ENCODE data around the gene LRRC4B. TPM values are rescaled to one million over a fixed set of nuclear protein-coding genes. Genes with fewer than 3 reads are reported as not detected.
"Not testable (repeated sequence)": the region's sequence is repeated elsewhere in the genome, so short reads cannot be mapped to it uniquely, and the experiment has no call there.

Gene LRRC4B
- total RNA-seq, 1 experiment from 2014 or later, result 1.8 TPM

- DNase-seq (ENCODE audit: low read depth), result peak; percentile 1
Measured at GRCh38 chr19:50553134-50553703, 15.0 kb downstream of the LRRC4B start.

GRCh38 chr19:50552540-50552939, 15.7 kb downstream of the LRRC4B start:
- DNase-seq (ENCODE audit: low read depth), result peak; percentile 1

DNA sequence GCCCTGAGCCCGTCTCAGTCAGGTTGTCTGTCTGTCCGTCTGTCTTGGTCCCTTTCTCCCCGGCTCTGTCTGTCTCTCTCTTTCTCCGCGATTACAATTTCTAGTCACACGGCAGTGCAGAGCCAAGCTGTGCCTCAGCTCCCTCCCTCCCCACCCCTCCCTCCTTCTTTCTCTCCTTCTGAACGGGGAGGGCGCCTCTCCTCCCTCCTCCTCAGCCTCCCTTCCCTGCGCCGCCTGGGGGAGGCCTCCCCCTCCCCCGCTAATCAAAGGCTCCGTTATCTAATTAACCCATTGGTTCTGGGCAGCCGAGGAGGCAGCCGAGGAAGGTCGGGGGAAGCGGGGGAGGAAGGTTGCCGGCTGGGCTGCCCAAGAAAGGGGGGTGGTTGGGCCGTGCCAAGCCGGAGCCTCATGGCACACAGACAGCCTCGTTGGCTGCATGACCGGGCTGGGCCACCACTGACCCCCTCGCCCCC, 16.5 kb downstream of the LRRC4B start:
- no peak for DNase-seq (ENCODE audit: low read depth)

DNA sequence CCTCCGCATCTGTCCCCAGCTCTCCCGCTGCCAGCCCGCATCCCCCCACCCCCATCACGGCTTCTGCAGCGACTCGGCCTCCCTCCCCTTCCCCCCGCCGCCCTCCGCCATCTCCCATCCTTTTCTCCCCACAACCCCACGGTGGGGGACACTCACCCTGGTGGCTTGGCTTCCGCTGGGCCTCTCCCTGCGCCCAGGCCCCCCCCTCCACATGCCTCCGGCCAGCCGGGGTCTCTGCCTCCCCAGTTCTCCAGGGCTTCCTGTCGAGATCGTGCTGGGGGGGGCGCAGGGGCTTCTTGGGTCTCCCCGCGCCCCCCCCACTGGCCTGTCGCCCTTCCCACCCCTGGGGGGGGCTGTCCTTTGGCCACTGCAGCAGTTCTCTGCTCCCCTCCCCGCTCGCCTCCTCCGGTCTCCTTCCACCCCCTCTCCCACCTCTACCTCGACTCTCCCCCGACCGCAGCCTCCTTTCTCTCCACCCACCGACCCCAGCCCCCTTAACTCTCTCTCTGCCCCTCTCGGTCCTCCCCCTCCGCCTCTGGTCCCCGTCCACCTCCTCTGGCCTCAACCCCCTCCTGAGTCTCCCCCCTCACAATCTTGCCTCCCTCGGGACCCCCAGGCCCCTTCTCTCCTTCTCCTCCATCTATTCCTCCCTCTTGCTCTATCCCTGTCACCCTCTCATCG, 17.1 kb downstream of the LRRC4B start:
- no peak for DNase-seq (ENCODE audit: low read depth)

DNA sequence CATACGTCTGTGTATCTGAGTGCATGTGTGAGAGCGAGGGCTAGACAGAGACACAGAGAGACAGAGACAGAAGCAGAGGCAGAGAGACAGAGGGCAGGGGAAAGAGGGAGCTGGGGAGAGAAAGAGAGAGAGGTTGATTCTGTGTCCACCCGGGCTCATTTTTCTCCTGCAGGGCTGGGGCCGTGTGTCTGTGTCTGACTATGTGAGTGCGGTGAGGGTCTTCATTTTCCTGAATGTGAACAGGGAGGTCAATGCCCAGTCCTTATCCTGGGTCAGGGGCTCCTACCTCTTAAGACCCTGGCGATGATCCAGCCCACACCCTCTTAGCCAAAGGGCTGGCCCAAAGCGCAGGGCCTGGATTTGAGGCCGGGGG, 17.7 kb downstream of the LRRC4B start:
- DNase-seq (ENCODE audit: low read depth), result no peak

DNA sequence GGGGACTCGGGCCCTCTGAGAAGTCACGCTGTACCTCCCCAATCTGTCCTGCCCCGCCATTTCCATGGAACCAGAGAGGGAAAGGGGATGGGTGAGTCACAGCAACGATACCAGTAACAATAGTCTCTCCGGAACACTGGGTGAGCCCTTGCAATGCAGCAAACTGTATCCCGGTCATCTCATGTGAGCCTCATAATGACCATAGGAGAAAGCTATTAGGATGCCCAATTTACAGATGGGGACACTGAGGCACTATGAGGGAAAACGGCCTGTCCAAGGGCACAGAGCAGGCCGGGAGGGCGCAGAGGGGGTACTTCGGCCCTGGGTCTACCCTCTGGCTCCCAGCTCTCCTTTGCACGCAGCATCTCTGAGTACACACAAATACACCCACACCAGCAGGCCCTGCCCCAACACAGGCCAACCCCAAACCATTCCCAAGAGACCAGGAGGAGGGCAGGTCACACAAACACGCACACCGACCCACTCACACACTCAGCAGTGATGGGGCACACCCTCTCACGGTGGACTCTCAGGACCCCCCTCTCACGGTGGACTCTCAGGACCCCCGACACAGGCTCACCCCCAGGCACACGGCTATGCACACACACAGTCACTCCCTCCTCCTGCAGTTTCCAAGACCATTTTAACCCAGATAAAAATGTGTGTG, 18.2 kb downstream of the LRRC4B start:
- DNase-seq (ENCODE audit: low read depth), result peak; percentile 46

- no peak for DNase-seq (ENCODE audit: low read depth)
Measured at GRCh38 chr19:50549059-50549926, 18.9 kb downstream of the LRRC4B start.

DNA sequence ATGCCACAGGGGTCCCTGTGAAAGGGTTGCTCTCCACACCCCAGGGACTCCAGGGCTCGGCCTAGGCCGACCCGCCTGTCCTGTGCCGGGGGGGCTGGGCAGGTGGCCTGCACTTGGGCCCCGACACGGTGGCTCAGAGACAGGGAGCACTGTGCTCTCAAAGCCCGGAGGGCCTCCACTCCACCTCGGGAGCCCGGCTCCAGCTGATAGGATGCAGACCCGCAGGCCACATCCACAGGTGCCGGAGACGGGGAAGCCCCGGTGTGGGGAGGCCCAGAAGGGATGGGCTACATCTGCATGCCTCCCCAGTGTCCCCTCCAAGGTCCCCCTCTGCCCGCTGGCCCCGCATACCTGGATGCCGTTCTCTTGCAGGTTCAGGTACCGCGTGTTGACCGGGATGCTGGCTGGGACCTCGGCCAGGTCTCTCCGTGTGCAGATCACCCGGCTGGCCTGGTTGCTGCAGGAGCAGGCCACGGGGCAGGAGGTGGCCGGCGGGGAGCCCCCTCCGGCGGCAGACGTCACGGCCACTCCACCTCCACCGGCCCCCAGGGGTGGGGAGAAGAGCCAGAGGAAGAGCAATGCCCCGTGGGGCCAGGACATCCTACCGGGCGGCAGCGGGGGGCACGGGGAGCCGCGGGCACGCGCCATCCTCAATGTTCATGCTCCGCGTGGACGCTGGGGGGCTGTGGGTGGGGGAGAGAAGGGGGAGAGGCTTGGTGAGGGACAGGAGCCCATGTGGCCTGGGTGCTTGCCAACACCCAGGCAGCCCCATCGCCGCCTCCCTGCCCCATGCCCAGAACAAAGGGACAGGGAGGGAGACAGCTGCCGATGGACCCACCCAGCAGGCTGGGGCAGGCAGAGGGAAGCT, 19.8 kb downstream of the LRRC4B start:
- no peak for DNase-seq (ENCODE audit: low read depth)

GRCh38 chr19:50547385-50548190, 20.6 kb downstream of the LRRC4B start:
- no peak for DNase-seq (ENCODE audit: low read depth)

DNA sequence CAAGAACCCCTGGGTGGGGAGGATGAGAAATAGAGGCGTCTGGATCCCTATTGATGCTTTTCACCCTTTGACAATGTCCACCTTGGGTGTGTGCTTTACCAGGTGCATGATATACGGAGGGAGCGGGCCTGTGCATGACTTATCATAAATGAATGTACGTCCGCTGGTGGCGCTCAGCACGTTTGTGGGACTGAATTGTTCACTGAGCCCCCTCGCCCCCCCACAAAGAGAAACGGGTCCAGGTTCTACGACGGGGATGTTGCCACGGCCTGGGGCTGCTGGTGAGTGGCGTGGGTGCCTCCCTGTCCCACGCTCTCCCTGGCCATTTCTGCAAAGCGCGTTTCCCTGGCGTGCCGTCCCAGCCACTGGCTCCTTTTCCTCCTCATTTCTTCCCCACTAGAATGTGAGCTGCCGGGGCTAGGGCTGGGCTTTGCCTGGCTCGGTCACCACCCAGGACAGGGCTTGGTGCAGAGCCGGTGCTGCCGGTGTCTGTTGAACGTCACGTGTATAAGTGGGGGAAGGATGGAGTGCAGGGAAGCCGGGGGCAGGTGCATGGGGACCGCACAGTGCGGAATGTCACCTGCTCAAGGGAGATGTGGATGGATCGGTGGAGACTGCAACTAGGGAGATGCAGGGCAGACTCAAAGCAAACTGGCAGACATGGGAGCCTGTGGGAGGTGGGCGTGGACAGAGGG, 21.6 kb downstream of the LRRC4B start:
- no peak for DNase-seq (ENCODE audit: low read depth)

DNA sequence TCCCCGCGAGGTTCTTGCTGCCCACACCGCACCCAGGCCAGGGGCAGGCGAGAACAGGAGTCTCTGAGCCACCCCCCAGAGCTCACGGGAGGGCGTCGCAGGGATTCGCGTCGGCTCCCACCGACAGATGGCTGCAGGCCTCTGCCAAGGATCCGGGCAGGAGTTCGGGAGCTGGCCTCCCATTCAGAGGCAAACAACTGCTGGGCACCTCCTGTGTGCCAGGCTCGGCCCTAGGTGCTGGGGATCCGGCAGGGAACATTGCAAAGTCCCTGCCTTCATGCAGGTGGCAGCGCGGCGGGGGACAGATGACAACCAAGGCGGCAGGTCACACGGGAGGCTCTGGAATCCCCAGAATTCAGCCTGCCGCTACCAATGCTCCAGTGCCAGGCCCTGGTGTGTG, 25.3 kb downstream of the LRRC4B start:
- DNase-seq (ENCODE audit: low read depth), result no peak

DNA sequence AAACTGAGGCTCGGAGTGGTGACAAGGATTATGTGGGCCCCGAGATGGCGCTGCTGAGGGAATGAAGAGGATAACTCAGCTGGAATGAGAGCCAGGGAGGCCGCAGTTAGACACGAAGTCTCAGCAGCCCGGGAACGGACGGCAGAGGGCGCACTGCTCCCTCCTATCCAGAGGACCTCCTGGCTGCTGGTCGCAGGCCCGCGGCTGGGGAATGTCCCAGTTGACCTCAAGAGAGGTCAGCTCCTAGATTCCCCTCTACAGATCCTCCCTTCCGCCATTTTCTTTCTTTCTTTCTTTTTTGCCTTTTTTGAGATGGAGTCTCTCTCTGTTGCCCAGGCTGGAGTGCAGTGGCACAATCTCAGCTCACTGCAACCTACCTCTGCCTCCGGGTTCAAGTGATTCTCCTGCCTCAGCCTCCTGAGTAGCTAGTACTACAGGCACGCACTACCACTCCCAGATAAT, 30.4 kb downstream of the LRRC4B start:
- peak; percentile 93 for DNase-seq (ENCODE audit: low read depth)

DNA sequence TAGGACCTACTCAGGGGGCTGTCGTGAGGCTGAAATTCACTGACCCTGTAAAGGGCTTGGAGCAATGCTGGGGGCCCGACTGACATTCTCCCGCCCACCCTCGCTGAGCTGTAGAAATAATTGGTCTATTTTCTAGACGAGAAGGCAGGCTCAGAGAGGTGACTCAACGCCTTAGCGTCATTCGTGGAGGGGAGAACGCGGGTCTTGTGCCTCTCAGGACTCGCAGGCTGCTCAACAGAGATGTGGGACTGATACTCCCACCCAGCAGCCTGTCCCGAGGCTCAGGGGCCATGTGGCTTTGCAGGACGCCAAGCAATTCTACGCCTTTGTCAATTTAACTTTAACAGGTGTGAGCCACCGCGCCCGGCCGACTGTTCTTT, 30.9 kb downstream of the LRRC4B start:
- peak; percentile 49 for DNase-seq (ENCODE audit: low read depth)

DNA sequence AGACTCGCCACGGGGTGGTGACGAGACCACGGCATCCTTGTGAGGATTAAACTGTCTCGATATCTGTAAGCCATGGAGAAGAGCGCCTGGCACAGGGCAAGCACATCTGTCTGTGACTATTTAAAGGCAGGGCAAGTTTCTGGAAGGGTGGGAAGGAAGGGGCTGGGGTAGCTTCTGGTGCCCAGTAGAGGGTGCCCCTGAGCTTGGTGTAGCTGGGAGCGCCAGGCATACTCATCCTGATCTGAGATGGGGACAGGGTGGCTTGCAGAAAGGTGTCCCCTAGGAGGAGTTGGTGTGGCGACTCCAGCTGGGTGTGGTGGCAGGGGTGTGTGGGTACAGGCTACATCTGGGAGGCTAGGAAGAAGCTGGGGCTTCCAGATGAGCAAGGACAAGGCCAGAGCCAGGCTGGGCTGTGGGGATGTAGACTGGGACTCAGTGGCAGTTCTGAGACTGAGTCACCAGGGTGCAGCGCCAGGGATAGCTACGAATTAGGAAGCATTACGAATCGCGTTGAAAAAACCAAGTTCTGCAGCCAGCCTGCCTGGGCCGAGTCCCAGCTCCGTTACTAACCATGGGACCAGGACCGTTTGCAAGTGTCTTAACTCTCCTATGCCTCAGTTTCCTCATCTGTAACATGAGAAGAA, 31.5 kb downstream of the LRRC4B start:
- DNase-seq (ENCODE audit: low read depth), result no peak

DNA sequence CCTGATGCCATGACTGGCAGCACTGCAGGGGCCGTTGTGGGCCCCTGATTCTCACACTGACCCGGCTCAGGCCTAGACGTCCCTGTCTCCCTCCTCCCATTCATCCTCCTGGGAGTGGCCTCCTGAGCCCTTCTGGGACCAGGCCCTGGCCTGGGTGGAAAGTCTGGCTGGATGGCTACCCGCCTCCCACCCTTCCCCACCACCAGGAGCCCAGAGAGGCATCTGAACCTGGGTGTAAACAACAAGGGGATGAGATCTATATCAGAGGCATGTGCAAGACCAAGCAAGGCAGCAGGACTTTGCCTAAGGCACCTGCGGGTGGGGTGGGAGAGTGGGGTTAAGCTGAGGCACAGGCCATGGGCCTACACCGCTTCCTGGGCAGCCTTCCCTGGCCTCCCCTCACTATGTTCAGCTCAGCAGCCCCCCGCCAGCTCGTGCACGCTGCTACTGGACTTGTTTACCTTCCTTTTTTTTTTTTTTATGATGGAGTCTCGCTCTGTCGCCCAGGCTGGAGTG, 32.5 kb downstream of the LRRC4B start:
- DNase-seq (ENCODE audit: low read depth), result no peak

- DNase-seq (ENCODE audit: low read depth), result no peak
Measured at GRCh38 chr19:50534478-50534877, 33.8 kb downstream of the LRRC4B start.

- no peak for DNase-seq (ENCODE audit: low read depth)
Measured at GRCh38 chr19:50532952-50533351, 35.3 kb downstream of the LRRC4B start.

GRCh38 chr19:50531171-50531612, 37.0 kb downstream of the LRRC4B start:
- no peak for DNase-seq (ENCODE audit: low read depth)

- DNase-seq (ENCODE audit: low read depth), result not testable (repeated sequence)
Measured at GRCh38 chr19:50528052-50528451, 40.2 kb downstream of the LRRC4B start.

All from Daoy (cell line).